GM19438 (cell line): Measurements from ENCODE around the gene NGFR.
"Not testable (repeated sequence)": the region's sequence is repeated elsewhere in the genome, so short reads cannot be mapped to it uniquely, and the experiment has no call there.

Experiments used
- ATAC-seq: cut with Tn5 transposase; IDR thresholded peaks from one replicate; pipeline ENCODE4 v1.9.1; 2021; ENCODE audit warnings: low read depth; ENCODE audit not compliant: unreplicated experiment

NGFR gene

GRCh38 chr17:49496183-49496866, 1.2 kb downstream of the NGFR start:
- no peak for ATAC-seq

GRCh38 chr17:49496867-49497147, 1.7 kb downstream of the NGFR start:
- ATAC-seq = no peak

DNA sequence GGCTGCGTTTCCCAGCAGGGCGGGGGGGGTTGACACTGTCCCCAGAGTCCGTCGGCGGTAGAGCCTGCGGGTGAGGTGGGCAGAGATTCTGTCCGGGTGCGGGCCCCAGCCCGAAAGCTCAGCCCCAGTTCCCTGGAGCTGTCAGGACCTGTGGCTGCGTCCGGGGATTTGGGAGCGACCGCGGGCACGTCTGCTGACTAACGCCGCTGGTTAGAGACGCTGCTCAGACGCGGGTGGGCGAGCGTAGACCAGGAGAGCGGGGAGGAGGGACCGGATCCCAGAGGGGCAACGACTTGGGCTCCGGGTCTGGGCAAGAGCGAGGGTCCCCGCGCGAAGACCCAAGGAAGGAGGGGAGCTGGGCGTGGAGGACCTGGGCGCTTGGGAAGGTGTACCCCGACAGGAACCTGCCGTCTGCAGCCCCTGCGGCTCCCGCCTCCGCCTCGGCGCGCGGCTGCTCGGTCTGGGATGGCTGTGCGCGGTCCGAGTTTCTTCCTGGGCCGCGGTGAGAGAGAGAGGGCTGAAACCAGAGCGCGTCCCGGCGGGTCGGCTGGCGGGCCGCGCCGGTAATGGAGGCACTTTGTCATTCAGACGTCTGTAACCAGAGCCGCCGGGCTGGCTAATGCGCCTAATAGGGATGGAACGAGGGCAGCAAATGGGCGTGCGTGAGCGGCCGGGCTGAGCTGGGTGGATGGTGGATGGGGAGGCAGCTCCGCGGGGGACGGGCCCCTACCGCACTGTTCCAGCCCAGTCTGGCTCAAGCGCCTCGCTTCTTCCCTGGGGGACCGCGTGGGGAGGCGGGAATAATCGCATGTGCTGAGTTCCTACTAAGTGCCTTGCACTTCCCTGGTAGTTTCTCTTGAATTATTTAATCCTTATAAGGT, 2.3 kb downstream of the NGFR start:
- ATAC-seq = no peak

DNA sequence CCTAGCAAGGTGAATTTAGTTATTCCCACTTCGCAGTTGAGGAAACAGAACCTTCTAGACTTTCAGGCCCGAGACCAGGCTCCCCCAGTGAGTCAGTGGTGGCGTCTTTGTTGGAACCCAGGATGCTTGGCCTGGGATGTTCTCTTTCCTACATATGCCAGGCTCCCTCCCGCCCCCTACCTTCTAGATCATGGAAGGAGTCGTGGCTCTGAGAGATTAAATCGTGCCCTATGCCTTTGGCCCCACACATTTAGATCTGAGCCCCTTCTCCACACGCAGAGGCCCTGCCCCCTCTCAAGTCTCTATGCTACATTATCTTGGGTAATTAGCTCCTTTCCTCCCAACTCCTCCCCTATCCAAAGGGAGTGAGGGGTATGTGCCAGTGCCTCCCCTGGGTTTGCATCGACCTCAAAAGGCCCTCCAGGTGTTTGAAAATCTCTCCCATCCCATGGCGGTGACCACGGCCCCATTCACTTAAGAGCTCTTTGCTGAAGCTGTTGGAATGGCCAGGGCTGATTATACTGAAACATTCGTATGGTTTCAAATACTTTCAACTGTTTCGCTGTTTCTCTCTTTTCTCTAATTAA, 3.0 kb downstream of the NGFR start:
- no peak for ATAC-seq

DNA sequence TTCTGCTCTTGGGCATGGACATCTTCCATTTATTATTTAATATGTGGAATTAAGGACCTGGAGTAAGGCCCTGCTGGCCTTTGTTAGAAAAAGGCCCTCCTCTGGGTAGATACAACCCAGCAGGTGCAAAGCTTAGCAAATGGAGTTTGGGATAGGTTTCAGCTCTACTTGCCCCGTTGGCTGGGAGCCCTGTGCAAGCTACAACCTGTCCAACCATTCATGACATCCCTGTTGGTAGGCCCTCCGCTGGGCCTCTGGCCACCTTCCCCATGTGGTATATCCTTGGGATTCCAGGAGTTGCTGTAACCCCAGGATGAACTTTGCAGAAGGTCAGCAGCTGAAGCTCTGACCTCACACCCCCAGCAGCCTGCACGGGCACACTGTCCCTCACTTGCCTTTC, 6.4 kb downstream of the NGFR start:
- no peak for ATAC-seq

DNA sequence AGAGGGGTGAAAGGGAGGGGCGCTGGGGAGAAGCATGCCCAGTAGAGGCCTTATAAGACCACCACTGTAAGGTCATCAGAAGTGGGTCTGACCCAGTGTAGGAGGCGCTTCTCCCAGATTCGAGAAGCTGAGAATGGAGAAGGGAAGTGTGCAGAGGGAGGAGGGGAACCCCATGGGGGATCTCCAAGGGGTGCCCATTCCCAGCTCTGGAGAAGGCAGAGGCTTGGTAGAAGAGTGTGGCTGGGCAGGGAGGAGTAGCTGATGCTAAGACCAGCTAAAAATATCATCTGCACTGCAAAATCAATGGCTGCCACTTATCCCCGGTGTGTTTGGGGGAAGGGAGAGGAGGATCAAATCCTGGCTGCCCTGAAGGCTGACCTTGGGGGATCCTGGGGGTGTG, 7.2 kb downstream of the NGFR start:
- ATAC-seq = no peak

- ATAC-seq = not testable (repeated sequence)
Measured at GRCh38 chr17:49502680-49503079, 7.6 kb downstream of the NGFR start.

GRCh38 chr17:49504369-49504768, 9.3 kb downstream of the NGFR start:
- no peak for ATAC-seq

DNA sequence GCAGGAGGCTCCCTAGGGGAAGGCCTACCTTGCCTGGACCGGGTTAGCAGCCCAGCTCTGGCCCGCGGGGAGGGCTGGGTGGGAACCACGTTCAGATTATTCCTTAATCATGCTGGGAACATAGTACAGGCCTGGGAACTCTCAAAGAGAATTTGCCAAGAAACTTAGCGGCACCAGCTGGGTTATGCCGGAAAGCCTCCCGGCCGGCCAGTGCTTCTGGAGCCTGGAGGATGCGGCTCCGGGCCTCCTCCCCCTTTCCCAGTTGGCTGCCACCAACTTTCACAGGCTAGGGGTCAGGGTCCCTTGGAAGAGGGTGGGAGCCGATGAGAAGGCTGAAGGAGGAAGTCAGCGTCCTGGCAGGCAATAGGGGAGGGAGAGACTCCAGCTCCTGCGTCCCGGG, 10.8 kb downstream of the NGFR start:
- no peak for ATAC-seq

DNA sequence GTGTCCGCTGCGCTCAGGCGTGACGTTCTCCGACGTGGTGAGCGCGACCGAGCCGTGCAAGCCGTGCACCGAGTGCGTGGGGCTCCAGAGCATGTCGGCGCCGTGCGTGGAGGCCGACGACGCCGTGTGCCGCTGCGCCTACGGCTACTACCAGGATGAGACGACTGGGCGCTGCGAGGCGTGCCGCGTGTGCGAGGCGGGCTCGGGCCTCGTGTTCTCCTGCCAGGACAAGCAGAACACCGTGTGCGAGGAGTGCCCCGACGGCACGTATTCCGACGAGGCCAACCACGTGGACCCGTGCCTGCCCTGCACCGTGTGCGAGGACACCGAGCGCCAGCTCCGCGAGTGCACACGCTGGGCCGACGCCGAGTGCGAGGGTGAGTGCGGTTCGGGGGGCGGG, 11.2 kb downstream of the NGFR start:
- no peak for ATAC-seq

GRCh38 chr17:49508061-49508865, 13.2 kb downstream of the NGFR start:
- ATAC-seq = no peak

DNA sequence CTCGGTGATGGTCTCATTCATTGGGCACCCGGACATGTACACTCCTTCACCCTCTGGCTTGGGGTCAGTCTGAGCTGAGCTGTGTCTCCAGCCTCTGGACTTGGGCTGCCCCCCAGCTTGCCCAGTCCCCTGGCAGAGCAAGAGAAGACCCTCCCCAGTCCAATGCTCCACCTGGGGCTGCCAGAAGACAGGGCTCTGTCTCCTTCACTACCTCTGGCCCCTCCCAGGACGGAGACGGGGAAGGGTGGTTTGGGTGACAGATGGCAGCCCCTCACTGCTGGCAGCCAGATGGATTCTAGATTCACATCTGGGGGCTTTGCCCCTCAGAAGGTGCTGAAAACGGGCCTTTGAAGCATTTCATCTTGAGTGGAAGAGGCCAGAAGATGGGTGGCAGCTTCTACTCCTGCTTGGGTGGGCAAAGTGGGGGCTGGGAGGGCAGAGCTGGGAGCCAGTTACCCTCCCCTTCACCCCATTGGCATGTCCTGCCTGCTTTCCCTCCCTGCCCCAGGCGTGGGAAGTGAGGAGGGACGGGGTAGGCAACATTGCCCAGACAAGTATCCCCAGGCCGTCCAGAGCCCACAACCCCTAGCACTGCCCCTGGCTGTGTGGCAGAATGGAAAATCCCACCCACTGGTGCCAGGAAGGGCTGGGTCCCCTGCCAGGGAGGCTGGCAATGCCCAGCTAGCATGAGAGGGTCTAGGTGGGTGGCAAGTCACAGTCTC, 13.9 kb downstream of the NGFR start:
- ATAC-seq = no peak

DNA sequence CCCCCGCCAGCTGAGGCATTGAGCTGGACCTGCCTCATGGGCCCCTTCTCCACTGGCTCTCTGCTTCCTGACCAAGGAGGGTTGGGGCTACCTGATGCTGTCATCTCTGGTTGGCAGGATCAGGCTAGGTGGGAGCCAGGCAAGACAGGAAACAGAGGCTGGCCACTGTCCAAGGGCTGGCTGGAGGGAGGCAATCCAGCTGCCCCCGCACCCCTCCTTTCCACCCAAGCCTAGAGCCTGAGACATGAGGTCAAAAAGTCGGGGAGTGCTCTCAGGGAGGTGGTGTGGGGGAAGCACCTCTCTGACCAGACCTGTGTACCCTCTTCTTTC, 14.5 kb downstream of the NGFR start:
- no peak for ATAC-seq

DNA sequence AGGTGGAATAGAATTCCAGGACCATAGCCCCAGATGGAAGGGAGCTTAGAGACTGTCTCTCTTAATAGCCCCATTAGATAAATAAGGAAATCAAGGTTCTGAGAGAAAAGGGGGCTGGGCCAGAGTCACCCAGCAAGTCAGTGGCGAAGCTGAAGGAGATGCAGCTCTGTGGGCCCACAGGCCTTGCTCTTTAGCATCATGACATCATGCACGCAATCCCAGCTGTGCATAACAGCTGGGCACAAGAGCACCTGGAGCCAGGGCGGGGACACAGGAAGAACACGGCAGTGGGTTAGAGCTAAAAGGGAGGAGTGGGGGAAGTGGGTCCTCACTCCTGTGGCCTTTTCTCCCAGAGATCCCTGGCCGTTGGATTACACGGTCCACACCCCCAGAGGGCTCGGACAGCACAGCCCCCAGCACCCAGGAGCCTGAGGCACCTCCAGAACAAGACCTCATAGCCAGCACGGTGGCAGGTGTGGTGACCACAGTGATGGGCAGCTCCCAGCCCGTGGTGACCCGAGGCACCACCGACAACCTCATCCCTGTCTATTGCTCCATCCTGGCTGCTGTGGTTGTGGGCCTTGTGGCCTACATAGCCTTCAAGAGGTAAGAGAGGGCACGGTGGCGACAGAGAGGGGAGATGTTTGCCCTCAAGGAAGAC, 15.1 kb downstream of the NGFR start:
- ATAC-seq = no peak

GRCh38 chr17:49510720-49511110, 15.6 kb downstream of the NGFR start:
- no peak for ATAC-seq

GRCh38 chr17:49511810-49512209, 16.7 kb downstream of the NGFR start:
- ATAC-seq = no peak

GRCh38 chr17:49512296-49513043, 17.4 kb downstream of the NGFR start:
- ATAC-seq = no peak

- ATAC-seq = no peak
Measured at GRCh38 chr17:49513044-49513395, 17.9 kb downstream of the NGFR start.

- ATAC-seq = no peak
Measured at GRCh38 chr17:49513641-49514040, 18.5 kb downstream of the NGFR start.
